H9 (cell line): ENCODE results near the gene PLK1. TPM values are rescaled to one million over a fixed set of nuclear protein-coding genes. Genes with fewer than 3 reads are reported as not detected.

ENCODE experiments used
- DNase-seq: peaks from one replicate; pipeline ENCODE4 v3.0.0-alpha.2; 2017
- H2AFZ ChIP-seq: one replicate; pipeline ENCODE4 v1.6.1; 2013; ENCODE audit warnings: mild to moderate bottlenecking, low read length, control low read depth, moderate library complexity
- H2AK5ac ChIP-seq: 2 replicates; pipeline ENCODE4 v1.6.1; 2013; ENCODE audit warnings: low read length, control low read depth, mixed read lengths; ENCODE audit not compliant: insufficient read length
- H2BK120ac ChIP-seq: one replicate; pipeline ENCODE4 v1.6.1; 2013; ENCODE audit warnings: low read depth, mild to moderate bottlenecking, low read length, control low read depth, inconsistent platforms; ENCODE audit not compliant: poor library complexity, severe bottlenecking
- H2BK12ac ChIP-seq: 2 replicates; pipeline ENCODE4 v1.6.1; 2013; ENCODE audit warnings: low read length, control low read depth, mixed read lengths, low read depth; ENCODE audit not compliant: insufficient read length
- H2BK15ac ChIP-seq: 2 replicates; pipeline ENCODE4 v1.6.1; 2013; ENCODE audit warnings: low read depth, low read length, control low read depth
- H2BK20ac ChIP-seq: one replicate; pipeline ENCODE4 v1.6.1; 2013; ENCODE audit warnings: low read depth, mild to moderate bottlenecking, low read length, control low read depth, inconsistent platforms; ENCODE audit not compliant: poor library complexity, severe bottlenecking
- H2BK5ac ChIP-seq: 2 replicates; pipeline ENCODE4 v1.6.1; 2013; ENCODE audit warnings: low read length, control low read depth, mixed read lengths; ENCODE audit not compliant: insufficient read length
- H3K14ac ChIP-seq: 2 replicates; pipeline ENCODE4 v1.6.1; 2013; ENCODE audit warnings: low read length, control low read depth; ENCODE audit not compliant: insufficient read depth
- H3K18ac ChIP-seq: 2 replicates; pipeline ENCODE4 v1.6.1; 2013; ENCODE audit warnings: low read depth, mild to moderate bottlenecking, mixed read lengths, low read length, control low read depth; ENCODE audit not compliant: insufficient read length
- H3K23ac ChIP-seq: 2 replicates; pipeline ENCODE4 v1.6.1; 2013; ENCODE audit warnings: low read length, control low read depth, mixed read lengths, low read depth; ENCODE audit not compliant: insufficient read length
- H3K23me2 ChIP-seq: 2 replicates; pipeline ENCODE4 v1.6.1; 2013; ENCODE audit warnings: low read depth, mild to moderate bottlenecking, mixed read lengths, low read length, control low read depth; ENCODE audit not compliant: insufficient read length, poor library complexity, severe bottlenecking
- H3K27ac ChIP-seq: 2 replicates; pipeline ENCODE4 v1.5.1; 2013; ENCODE audit warnings: low read length, control low read depth, mixed read lengths, low read depth; ENCODE audit not compliant: insufficient read length
- H3K27me3 ChIP-seq: 2 replicates; pipeline ENCODE4 v1.6.1; 2013; ENCODE audit warnings: low read length, control low read depth, inconsistent platforms; ENCODE audit not compliant: insufficient read depth
- H3K4ac ChIP-seq: 2 replicates; pipeline ENCODE4 v1.6.1; 2013; ENCODE audit warnings: low read depth, mild to moderate bottlenecking, control low read depth, inconsistent platforms, low read length, moderate library complexity
- H3K4me1 ChIP-seq: 2 replicates; pipeline ENCODE4 v1.6.1; 2013; ENCODE audit warnings: low read length, control low read depth, inconsistent platforms; ENCODE audit not compliant: insufficient read depth
- H3K4me2 ChIP-seq: 2 replicates; pipeline ENCODE4 v1.6.1; 2013; ENCODE audit warnings: low read length, control low read depth, mixed read lengths; ENCODE audit not compliant: insufficient read length, insufficient read depth
- H3K56ac ChIP-seq: 2 replicates; pipeline ENCODE4 v1.6.1; 2013; ENCODE audit warnings: low read depth, mild to moderate bottlenecking, mixed read lengths, low read length, control low read depth; ENCODE audit not compliant: insufficient read length
- H3K79me1 ChIP-seq: 2 replicates; pipeline ENCODE4 v1.6.1; 2013; ENCODE audit warnings: low read depth, mild to moderate bottlenecking, moderate library complexity, low read length, control low read depth, inconsistent platforms; ENCODE audit not compliant: insufficient read depth, poor library complexity, severe bottlenecking
- H3K79me2 ChIP-seq: 2 replicates; pipeline ENCODE4 v1.6.1; 2013; ENCODE audit warnings: low read length, control low read depth, inconsistent platforms; ENCODE audit not compliant: insufficient read depth
- H3K9ac ChIP-seq: 2 replicates; pipeline ENCODE4 v1.6.1; 2013; ENCODE audit warnings: low read length, control low read depth, mixed read lengths; ENCODE audit not compliant: insufficient read length; ENCODE audit errors: extremely low read depth
- H3K9me3 ChIP-seq: one replicate; pipeline ENCODE4 v1.6.1; 2013; ENCODE audit warnings: low read depth, low read length, inconsistent platforms; ENCODE audit not compliant: control insufficient read depth
- H3T11ph ChIP-seq: one replicate; pipeline ENCODE4 v1.6.1; 2013; ENCODE audit warnings: mild to moderate bottlenecking, low read length, control low read depth, inconsistent platforms
- H4K20me1 ChIP-seq: one replicate; pipeline ENCODE4 v1.6.1; 2013; ENCODE audit not compliant: control insufficient read depth, insufficient read length, insufficient read depth
- H4K5ac ChIP-seq: 2 replicates; pipeline ENCODE4 v1.6.1; 2013; ENCODE audit warnings: low read depth, mild to moderate bottlenecking, mixed read lengths, low read length, control low read depth; ENCODE audit not compliant: insufficient read length
- H4K8ac ChIP-seq: replicated peaks from 2 replicates; pipeline ENCODE4 v1.6.1; 2013; ENCODE audit warnings: low read length, control low read depth, mixed read lengths, low read depth; ENCODE audit not compliant: insufficient read length
- H4K91ac ChIP-seq: 2 replicates; pipeline ENCODE4 v1.6.1; 2013; ENCODE audit warnings: low read depth, mild to moderate bottlenecking, moderate library complexity, mixed read lengths, low read length, control low read depth; ENCODE audit not compliant: insufficient read length
- H3K27ac Mint-ChIP-seq, 3 experiments: 2 replicates in 2 of 3; 3 replicates in 1 of 3; pipeline ENCODE4 v1.8.0; 2020 to 2021; ENCODE audit warnings: mixed read lengths in 3 of 3, mild to moderate bottlenecking in 1 of 3, moderate library complexity in 1 of 3
- H3K27me3 Mint-ChIP-seq: 2 replicates; pipeline ENCODE4 v1.8.0; 2021; ENCODE audit warnings: low read depth, mild to moderate bottlenecking, moderate library complexity, mixed read lengths
- H3K36me3 Mint-ChIP-seq, 3 experiments: 2 replicates in 2 of 3; 3 replicates in 1 of 3; pipeline ENCODE4 v1.8.0; 2020 to 2021; ENCODE audit warnings: low read depth in 3 of 3, mixed read lengths in 3 of 3; ENCODE audit not compliant: insufficient read depth in 1 of 3
- H3K4me1 Mint-ChIP-seq, 2 experiments: 2 replicates each; pipeline ENCODE4 v1.8.0; 2020; ENCODE audit warnings: mixed read lengths in 2 of 2
- H3K4me3 Mint-ChIP-seq, 2 experiments: 2 replicates in 1 of 2; 3 replicates in 1 of 2; pipeline ENCODE4 v1.8.0; 2020 to 2021; ENCODE audit warnings: mild to moderate bottlenecking in 2 of 2, mixed read lengths in 2 of 2, moderate library complexity in 1 of 2
- H3K9me3 Mint-ChIP-seq, 2 experiments: 2 replicates in 1 of 2; 3 replicates in 1 of 2; pipeline ENCODE4 v1.8.0; 2020; ENCODE audit warnings: mild to moderate bottlenecking in 2 of 2, mixed read lengths in 2 of 2, moderate library complexity in 1 of 2
- WGBS: extraction: QIAGEN DNeasy Blood & Tissue Kit; methylation state at CpG from one replicate; pipeline ENCODE4 v1.1.7; 2013; ENCODE audit warnings: missing lambda C conversion rate, low lambda C conversion rate, mixed read lengths; ENCODE audit not compliant: insufficient read length; ENCODE audit errors: extremely low coverage; 5-methylcytosine and 5-hydroxymethylcytosine counted together
- total RNA-seq: library from RNA; stranded (reverse); gene quantifications from 2 replicates; pipeline ENCODE4 v1.2.1, GENCODE V29; 2021
- TF ChIP-seq, protein P1 (sequence below): fragments of 200-600 bp; sonication (generic); conservative IDR thresholded peaks from 3 replicates; pipeline ENCODE4 v1.8.0; 2021; ENCODE audit warnings: antibody characterized with exemption, mild to moderate bottlenecking

The PLK1 gene
- total RNA-seq, 1 experiment from 2014 or later: 140 TPM

DNA sequence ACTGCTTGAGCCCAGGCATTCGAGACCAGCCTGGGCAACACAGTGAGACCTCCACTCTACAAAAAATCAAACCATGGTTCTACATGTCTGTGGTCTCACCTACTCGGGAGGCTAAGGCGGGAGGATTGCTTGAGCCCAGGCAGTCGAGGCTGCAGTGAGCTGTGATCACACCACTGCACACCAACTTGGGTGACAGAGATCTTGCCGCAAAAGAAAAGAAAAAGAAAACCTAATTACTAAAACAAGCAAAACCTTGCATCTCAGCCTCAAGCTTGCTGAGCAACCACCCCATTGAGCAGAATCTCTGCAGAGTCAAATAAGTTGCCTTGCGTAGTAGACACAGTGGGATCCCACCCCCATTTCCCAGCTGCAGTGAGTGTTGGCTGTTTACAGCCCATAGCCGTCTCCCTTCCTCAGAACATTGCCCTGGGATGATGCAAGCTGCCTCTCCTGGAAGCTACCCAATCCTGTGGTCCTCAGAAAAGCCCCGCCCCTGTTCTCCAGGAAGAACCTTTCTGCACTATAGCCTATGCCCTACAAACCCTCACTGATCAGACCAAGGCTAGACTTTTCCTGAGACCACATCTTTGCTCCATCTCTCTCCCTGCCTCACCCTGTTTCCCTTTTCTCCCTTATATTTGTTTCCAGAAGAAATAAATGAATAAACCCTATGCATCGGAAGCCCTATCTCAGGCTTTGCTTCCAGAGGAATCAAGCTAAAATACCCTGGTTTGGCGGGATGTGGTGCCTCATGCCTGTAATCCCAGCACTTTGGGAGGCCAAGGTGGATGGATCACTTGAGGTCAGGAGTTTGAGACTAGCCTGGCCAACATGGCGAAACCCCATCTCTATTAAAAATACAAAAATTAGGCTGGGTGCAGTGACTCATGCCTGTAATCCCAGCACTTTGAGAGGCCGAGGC is 51.1 kb downstream of the PLK1 start:
- no peak overlapping the region for H2BK12ac ChIP-seq
- no peak overlapping the region for H2BK15ac ChIP-seq
- H3K18ac ChIP-seq: peak overlapping the region; percentile 70
- H3K4me1 Mint-ChIP-seq: peaks cover 11 to 17% of the 10 kb centered on the region in 2 experiments
- H2BK120ac ChIP-seq: no peak overlapping the region
- H2BK5ac ChIP-seq: no peak overlapping the region
- no peak overlapping the region for H4K91ac ChIP-seq
- H3K79me1 ChIP-seq: no peaks in the 10 kb centered on the region
- H4K8ac ChIP-seq: no peak overlapping the region
- H3K4me2 ChIP-seq: no peak overlapping the region
- H3K4me3 Mint-ChIP-seq: no peak overlapping the region
- H3K36me3 Mint-ChIP-seq: no peaks in the 10 kb centered on the region
- no CpG with 5 or more reads among the region's 12 CpGs for WGBS
- no peak overlapping the region for H3K23ac ChIP-seq
- no peaks in the 10 kb centered on the region for H3K23me2 ChIP-seq
- H3K27me3 Mint-ChIP-seq: no peaks in the 10 kb centered on the region; the same call in none of the 2 replicates
- TF ChIP-seq, protein P1, sequence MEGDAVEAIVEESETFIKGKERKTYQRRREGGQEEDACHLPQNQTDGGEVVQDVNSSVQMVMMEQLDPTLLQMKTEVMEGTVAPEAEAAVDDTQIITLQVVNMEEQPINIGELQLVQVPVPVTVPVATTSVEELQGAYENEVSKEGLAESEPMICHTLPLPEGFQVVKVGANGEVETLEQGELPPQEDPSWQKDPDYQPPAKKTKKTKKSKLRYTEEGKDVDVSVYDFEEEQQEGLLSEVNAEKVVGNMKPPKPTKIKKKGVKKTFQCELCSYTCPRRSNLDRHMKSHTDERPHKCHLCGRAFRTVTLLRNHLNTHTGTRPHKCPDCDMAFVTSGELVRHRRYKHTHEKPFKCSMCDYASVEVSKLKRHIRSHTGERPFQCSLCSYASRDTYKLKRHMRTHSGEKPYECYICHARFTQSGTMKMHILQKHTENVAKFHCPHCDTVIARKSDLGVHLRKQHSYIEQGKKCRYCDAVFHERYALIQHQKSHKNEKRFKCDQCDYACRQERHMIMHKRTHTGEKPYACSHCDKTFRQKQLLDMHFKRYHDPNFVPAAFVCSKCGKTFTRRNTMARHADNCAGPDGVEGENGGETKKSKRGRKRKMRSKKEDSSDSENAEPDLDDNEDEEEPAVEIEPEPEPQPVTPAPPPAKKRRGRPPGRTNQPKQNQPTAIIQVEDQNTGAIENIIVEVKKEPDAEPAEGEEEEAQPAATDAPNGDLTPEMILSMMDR: no peak
- no peaks in the 10 kb centered on the region for H3K9me3 Mint-ChIP-seq
- H3K27ac ChIP-seq: no peak overlapping the region
- H3K4me1 ChIP-seq: no peaks in the 10 kb centered on the region; the same call in 1 of the 2 replicates
- H3T11ph ChIP-seq: no peak overlapping the region
- H3K56ac ChIP-seq: no peak overlapping the region
- no peak overlapping the region for H3K9ac ChIP-seq
- H3K27ac Mint-ChIP-seq: peak overlapping the region in 2 of 3 experiments; percentile 62 to 72; a peak in 4 of 7 replicates
- DNase-seq: peak; percentile 85
- no peak overlapping the region for H3K4ac ChIP-seq
- H3K27me3 ChIP-seq: no peaks in the 10 kb centered on the region
- H2BK20ac ChIP-seq: peak overlapping the region; percentile 7
- H2AFZ ChIP-seq: peak overlapping the region; percentile 92
- no peak overlapping the region for H2AK5ac ChIP-seq
- H4K20me1 ChIP-seq: no peaks in the 10 kb centered on the region
- no peak overlapping the region for H4K5ac ChIP-seq
- no peaks in the 10 kb centered on the region for H3K9me3 ChIP-seq
- H3K79me2 ChIP-seq: no peaks in the 10 kb centered on the region
- no peak overlapping the region; the same call in 1 of the 2 replicates for H3K14ac ChIP-seq
